ENCODE measurements around the gene ZC3H18.

The ZC3H18 gene
- total RNA-seq = 98.3 to 154 reads per million in 2 donors

- DNase-seq = peak; percentile 94 to 98 (median 97)
Observed at GRCh38 chr16:88569985-88570690, at the start of gene ZC3H18. TSS of gene ZC3H18 (plus strand) at chr16:88570403. CDS start at chr16:88577124, 6,721 bp downstream.

GRCh38 chr16:88521674-88522073 lies 48.5 kb upstream of the ZC3H18 start:
- DNase-seq = no peak

GRCh38 chr16:88522276-88522949 lies 47.8 kb upstream of the ZC3H18 start:
- no peak for DNase-seq

DNA sequence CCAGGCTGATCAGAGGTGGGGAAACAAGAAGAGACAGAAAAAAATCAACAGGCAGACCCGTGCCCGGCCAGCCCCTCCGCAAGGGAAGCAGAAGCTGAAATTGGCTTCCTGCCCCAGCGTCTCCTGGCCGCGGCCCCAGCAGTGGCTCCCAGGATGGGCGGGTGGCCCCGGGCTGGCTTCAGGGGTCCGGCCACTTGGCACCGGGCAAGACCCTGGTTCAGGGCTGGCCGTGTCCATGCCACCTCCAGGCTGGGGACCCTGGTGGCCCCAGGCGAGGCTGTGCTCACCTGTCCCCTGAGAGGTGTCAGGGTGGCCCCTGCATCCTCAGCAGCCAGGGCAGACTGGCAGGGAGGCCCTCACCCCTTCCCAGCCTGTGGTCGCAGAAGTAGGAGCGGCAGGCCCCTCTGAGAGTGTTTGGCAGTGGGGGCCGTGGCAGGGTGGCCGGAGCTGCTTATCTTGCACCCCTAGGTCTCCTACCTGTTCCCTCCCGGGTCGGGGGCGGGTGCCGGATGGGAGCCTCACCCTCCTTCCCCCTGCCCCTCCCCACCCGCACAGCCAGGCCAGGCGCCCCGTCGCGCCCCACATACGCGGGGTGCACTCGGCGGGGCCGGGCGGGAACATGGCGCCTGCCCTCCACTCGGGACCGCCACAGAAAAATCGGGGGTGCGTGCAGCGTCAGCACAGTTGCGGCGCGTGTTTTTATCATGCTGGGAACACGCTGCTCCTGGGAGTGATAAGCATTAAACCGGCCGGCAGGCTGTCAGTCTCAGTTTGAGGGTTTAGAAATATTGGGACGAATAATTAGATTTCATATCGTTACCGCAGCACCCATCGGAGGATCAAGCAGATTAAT lies 46.7 kb upstream of the ZC3H18 start:
- no peak for DNase-seq

GRCh38 chr16:88524274-88524972 lies 45.8 kb upstream of the ZC3H18 start:
- no peak for DNase-seq

DNA sequence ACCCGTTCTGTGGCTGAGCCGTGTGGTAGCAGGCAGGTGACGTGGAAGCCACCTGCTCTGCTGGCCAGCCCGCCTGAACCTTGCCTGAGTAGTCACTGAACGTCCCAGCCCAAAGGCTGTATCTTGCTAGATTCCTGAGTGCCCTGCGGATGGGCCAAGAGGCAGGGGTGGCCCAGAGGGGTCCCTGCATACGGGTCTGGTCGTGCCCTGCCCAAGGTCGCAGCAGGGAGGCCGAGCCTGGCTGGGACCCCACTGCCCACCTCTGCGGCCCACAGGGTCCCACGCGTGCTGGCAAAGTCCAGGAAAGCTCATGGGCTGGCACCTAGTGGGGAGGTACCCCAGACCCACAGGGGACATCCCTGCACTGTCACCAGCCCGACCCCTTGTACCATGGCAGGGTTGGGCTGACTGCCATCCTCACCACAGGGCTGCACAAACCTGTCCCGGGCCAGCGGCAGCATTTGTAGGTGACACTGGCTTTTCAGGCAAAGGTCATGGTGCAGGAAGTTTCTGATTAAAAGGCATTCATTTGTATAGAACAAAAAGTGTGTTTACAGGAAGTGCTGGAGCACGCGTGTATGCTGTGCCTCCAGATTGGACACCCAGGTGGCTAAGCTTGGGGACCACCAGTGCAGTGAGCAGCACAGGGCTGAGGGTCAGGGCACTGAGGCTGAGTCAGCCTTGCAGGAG lies 45.1 kb upstream of the ZC3H18 start:
- DNase-seq = no peak

DNA sequence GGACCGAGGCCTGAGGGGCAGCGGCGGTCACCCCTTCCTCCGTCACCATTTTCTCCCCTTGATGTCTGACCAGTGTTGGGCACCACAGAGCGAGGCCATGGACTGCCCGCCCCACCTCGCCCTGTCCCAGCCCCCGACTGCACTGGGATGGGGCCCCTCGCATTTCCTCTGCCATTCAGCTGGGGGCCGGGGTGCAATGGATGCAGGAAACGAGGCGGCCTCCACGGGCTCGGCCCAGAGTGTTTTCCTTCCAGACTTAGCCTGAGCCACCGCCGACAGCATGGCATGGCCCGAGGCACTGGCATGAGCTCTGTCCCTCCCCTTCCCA lies 44.6 kb upstream of the ZC3H18 start:
- no peak for DNase-seq

- no peak for DNase-seq
Observed at GRCh38 chr16:88526008-88526905, 43.9 kb upstream of the ZC3H18 start.

DNA sequence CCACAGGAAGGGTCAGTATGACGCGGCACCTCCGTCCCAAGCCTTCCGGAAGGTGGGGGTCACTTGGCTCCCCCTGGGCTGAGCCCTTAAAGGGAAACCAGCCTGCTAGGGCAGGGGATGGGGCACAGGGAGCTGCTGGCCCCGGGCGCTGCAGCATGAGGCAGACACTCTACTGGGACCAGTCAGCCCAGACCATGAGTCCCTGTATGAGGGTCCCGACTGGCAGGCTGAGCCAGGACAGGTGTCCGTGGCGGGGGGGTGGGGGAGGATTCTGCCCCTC lies 43.4 kb upstream of the ZC3H18 start:
- no peak for DNase-seq

DNA sequence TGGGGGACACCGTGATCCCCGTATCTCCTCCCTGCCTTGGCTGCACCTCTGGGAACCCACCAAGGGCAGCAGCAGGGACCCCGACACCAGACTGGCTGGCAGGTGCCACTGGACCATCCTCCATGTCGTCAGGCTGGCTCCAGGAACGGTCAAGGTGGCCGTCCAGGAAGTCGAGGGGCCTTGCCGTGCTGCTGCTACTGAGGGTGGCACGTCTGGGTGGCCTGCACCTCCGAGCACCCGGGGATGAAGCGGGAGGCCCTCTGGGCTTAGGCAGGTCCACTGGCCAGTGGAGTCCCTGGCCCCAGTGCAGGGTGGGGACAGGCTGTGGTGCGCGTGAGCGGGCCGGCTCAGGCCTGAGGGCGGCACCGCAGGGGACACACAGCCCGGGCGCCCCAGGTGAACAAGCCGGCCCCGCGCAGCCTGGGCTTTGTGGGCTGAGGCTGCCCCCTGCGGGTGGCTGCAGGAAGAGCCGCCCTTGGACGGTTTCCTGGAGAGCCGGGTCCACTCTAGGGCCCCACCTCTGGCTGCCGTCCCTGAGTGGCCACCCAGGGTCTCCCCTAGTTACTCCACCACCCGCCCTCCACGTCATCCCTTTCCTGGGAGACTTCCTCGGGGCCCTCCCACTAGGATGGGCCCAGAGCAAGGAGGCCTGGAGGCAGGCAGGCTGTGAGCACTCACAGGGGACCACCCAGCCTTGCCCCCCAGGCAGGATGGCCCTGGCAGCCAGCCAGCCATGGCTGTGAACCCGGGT lies 42.8 kb upstream of the ZC3H18 start:
- DNase-seq = peak in 3 of 5 experiments; percentile 35 to 42 (median 42)

GRCh38 chr16:88527937-88528743 lies 42.1 kb upstream of the ZC3H18 start:
- no peak for DNase-seq

- DNase-seq = no peak
Observed at GRCh38 chr16:88528902-88529318, 41.3 kb upstream of the ZC3H18 start.

DNA sequence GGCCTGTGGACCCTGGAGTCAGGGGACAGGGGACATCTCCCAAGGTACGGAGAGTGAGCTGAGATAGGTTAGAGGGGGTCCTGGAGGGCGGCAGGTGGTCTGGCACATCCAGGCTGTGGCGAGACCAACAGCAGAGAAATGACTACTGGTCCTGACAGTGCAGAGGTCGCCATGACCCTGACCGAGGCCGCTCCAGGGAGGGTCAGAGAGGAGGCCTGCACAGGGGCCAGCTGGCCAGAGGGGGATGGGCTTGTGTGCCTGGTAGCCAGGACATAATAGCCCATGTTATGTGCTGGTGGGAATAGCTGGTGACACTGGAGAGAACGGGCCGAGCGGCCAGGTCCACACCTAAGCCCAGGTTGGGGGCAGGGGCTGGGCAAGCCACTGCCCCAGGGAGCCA lies 40.6 kb upstream of the ZC3H18 start:
- DNase-seq = no peak

DNA sequence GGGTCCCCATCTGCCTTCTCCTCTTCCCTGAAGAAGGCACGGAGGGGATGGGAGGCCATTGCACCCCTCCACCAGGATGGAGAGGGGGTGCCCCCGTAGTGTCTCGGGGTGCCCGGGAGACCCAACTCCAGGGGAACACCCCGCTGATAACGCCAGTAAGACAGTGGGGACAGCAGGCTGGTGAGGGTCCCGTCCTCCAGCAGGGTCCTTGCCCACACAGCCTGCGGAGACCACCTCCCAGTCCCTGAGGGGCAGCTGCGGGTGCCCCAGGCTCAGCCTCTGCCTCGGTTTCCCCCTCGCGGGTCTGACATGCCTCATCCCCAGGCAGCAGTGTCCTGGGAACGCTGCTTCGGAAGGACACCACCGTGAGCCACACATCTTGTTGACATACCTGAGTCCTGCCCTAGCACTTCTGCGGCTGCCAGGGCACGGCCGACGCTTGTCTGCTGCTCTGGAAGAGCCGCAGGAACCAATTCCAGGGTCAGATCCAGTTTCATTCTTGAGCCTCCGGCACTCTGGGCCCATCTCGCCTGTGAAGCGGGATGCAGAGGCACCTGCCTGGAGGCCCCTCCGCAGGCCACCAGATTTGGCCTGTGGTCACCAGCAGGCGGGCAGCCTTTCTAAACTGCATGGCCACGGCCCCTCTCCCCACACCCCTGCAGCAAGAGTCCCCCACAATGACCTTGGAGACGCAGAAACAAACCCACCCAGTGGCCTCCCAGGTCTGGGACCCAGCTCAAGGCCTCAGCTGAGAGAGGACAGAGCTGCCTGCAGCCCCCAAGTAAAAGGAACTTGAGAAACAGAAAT lies 39.9 kb upstream of the ZC3H18 start:
- no peak for DNase-seq

DNA sequence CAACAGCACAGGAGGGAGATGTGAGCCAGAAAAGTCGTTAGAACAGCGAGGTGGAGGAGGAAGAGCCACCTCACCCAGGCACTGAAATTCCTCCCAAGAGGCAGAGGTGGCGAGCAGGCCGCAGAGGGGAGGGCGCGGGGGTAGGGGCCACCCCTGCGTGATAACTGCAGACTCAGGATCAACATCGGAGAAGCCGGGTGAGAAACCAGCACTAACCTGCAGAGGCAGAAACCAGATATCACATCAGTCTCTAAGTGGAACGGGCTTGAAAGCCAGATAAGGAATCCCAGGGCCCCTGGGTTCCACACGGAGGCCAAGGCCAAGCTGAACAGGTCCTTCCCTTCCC lies 39.4 kb upstream of the ZC3H18 start:
- no peak for DNase-seq

GRCh38 chr16:88531346-88531745 lies 38.9 kb upstream of the ZC3H18 start:
- no peak for DNase-seq

DNA sequence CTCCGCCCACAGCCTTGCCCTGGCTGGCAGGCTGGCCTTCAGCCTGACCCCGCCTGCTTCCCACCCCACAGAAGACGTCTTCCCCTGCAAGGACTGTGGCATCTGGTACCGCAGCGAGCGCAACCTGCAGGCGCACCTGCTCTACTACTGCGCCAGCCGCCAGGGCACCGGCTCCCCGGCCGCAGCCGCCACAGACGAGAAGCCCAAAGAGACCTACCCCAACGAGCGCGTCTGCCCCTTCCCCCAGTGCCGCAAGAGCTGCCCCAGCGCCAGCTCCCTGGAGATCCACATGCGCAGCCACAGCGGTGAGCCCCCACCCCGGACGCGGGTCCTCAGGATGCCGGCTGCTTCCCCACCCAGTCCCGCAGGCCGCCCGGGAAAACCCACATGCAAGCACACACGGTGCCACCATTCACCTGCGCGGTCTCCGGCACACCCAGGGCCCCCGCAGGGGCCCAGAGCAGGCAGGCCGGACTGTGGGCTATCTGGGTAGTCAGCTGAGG lies 38.2 kb upstream of the ZC3H18 start:
- DNase-seq = no peak

DNA sequence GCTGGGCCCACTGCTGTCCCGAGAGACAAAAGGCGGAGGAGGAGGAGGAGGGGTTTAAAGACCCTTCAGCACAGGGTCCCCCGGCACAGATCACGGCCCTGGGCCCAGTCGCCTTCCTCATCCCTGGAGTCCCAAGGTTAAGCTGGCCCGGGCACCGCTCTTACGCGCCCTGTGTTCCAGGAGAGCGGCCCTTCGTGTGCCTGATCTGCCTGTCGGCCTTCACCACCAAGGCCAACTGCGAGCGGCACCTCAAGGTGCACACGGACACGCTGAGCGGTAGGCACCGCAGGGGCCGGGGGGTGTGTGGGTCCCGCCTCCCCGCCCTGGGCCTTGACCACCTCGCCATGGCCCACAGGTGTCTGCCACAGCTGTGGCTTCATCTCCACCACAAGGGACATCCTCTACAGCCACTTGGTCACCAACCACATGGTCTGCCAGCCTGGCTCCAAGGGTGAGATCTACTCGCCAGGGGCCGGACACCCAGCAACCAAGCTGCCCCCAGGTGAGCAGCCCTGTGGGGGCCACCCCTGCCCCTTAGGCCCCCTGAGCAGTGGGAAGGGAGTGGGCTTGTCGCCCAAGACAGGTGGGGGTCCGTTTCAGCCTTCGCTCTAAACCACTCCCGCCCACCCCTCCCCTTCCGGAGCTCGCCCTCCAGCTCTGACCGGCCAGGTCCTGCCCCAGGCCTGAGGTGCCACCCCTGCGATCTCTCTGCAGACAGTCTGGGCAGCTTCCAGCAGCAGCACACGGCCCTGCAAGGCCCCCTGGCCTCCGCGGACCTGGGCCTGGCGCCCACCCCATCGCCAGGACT lies 37.6 kb upstream of the ZC3H18 start:
- DNase-seq = no peak

All from T-helper 2 cell (primary cell).